Memory B cell (primary cell): Measurements from ENCODE around the gene NKD2.
"Not testable (repeated sequence)": the region's sequence is repeated elsewhere in the genome, so short reads cannot be mapped to it uniquely, and the experiment has no call there.

Source experiments
- ATAC-seq: fragments of 150-1000 bp; cut with Tn5 transposase; 2 replicates; pipeline ENCODE4 v1.10.0; 2021; ENCODE audit warnings: low read depth, mild to moderate bottlenecking, moderate library complexity
- DNase-seq, 2 donors: peaks; one replicate each; pipeline ENCODE4 v3.0.0; 2022; ENCODE audit warnings: low spot score in 2 of 2
- H3K27ac Mint-ChIP-seq: one replicate; pipeline ENCODE4 v1.8.0; 2022; ENCODE audit warnings: mild to moderate bottlenecking, moderate library complexity, mixed read lengths
- H3K27me3 Mint-ChIP-seq: one replicate; pipeline ENCODE4 v1.8.0; 2022; ENCODE audit warnings: mixed read lengths
- H3K36me3 Mint-ChIP-seq: one replicate; pipeline ENCODE4 v1.8.0; 2022; ENCODE audit warnings: mild to moderate bottlenecking, mixed read lengths
- H3K4me1 Mint-ChIP-seq: one replicate; pipeline ENCODE4 v1.8.0; 2022; ENCODE audit warnings: mixed read lengths
- H3K4me3 Mint-ChIP-seq: one replicate; pipeline ENCODE4 v1.8.0; 2022; ENCODE audit warnings: mild to moderate bottlenecking, moderate library complexity, mixed read lengths
- H3K9me3 Mint-ChIP-seq: one replicate; pipeline ENCODE4 v1.8.0; 2022; ENCODE audit warnings: mixed read lengths

The NKD2 gene

GRCh38 chr5:966941-967340 is 41.7 kb upstream of the NKD2 start:
- H3K27ac Mint-ChIP-seq: no peak overlapping the region
- H3K4me3 Mint-ChIP-seq: no peak overlapping the region
- H3K36me3 Mint-ChIP-seq: no peaks in the 10 kb centered on the region
- DNase-seq (no peak), ATAC-seq (no peak)
- H3K4me1 Mint-ChIP-seq: no peaks in the 10 kb centered on the region
- peaks cover 6% of the 10 kb centered on the region for H3K9me3 Mint-ChIP-seq
- peaks cover 31% of the 10 kb centered on the region for H3K27me3 Mint-ChIP-seq

GRCh38 chr5:968881-969280 is 39.7 kb upstream of the NKD2 start:
- peaks cover 36% of the 10 kb centered on the region for H3K27me3 Mint-ChIP-seq
- H3K4me3 Mint-ChIP-seq: no peak overlapping the region
- H3K4me1 Mint-ChIP-seq: no peaks in the 10 kb centered on the region
- peaks cover 6% of the 10 kb centered on the region for H3K9me3 Mint-ChIP-seq
- H3K36me3 Mint-ChIP-seq: no peaks in the 10 kb centered on the region
- ATAC-seq (no peak), DNase-seq (no peak)
- H3K27ac Mint-ChIP-seq: no peak overlapping the region

GRCh38 chr5:969408-969839 is 39.2 kb upstream of the NKD2 start:
- Mint-ChIP-seq H3K9me3 (peaks cover 6% of the 10 kb centered on the region), H3K27me3 (peaks cover 34% of the 10 kb centered on the region), H3K4me1 (no peaks in the 10 kb centered on the region), H3K36me3 (no peaks in the 10 kb centered on the region), H3K4me3 (no peak overlapping the region), H3K27ac (no peak overlapping the region)
- ATAC-seq: no peak
- no peak for DNase-seq

GRCh38 chr5:972575-972974 is 36.0 kb upstream of the NKD2 start:
- not testable (repeated sequence) for ATAC-seq, H3K36me3 Mint-ChIP-seq
- peaks cover 23% of the 10 kb centered on the region for H3K27me3 Mint-ChIP-seq

GRCh38 chr5:976849-977751 is 31.5 kb upstream of the NKD2 start:
- Mint-ChIP-seq H3K36me3 (no peaks in the 10 kb centered on the region), H3K4me1 (no peaks in the 10 kb centered on the region), H3K27ac (no peak overlapping the region), H3K27me3 (peaks cover 16% of the 10 kb centered on the region), H3K4me3 (no peak overlapping the region), H3K9me3 (no peaks in the 10 kb centered on the region)
- ATAC-seq (no peak), DNase-seq (no peak)

More at GRCh38 chr5:972575-972974, 36.0 kb upstream of the NKD2 start:
- H3K4me1 Mint-ChIP-seq, H3K27ac Mint-ChIP-seq, DNase-seq, H3K4me3 Mint-ChIP-seq, H3K9me3 Mint-ChIP-seq: not testable (repeated sequence)

- no peak overlapping the region for H3K27ac Mint-ChIP-seq
- DNase-seq (no peak), ATAC-seq (no peak)
- H3K4me3 Mint-ChIP-seq: no peak overlapping the region
- no peaks in the 10 kb centered on the region for H3K9me3 Mint-ChIP-seq
- peaks cover 16% of the 10 kb centered on the region for H3K27me3 Mint-ChIP-seq
- no peaks in the 10 kb centered on the region for H3K4me1 Mint-ChIP-seq
- no peaks in the 10 kb centered on the region for H3K36me3 Mint-ChIP-seq
Measured at GRCh38 chr5:978054-978453, 30.5 kb upstream of the NKD2 start.

- Mint-ChIP-seq H3K4me1 (peaks cover 4% of the 10 kb centered on the region), H3K9me3 (peaks cover 4% of the 10 kb centered on the region), H3K27ac (no peak overlapping the region), H3K27me3 (peaks cover 20% of the 10 kb centered on the region), H3K36me3 (peaks cover 4% of the 10 kb centered on the region), H3K4me3 (no peak overlapping the region)
- no peak for ATAC-seq
- no peak for DNase-seq
Measured at GRCh38 chr5:978693-979092, 29.9 kb upstream of the NKD2 start.

- Mint-ChIP-seq H3K4me1 (peaks cover 4% of the 10 kb centered on the region), H3K4me3 (no peak overlapping the region), H3K36me3 (peaks cover 5% of the 10 kb centered on the region), H3K9me3 (peaks cover 8% of the 10 kb centered on the region), H3K27me3 (peaks cover 24% of the 10 kb centered on the region), H3K27ac (no peak overlapping the region)
- no peak for DNase-seq
- ATAC-seq: no peak
Measured at GRCh38 chr5:979100-979817, 29.3 kb upstream of the NKD2 start.

- Mint-ChIP-seq H3K9me3 (peaks cover 14% of the 10 kb centered on the region), H3K27ac (no peak overlapping the region), H3K4me3 (no peak overlapping the region), H3K36me3 (peaks cover 9% of the 10 kb centered on the region), H3K4me1 (peaks cover 4% of the 10 kb centered on the region), H3K27me3 (peaks cover 28% of the 10 kb centered on the region)
- ATAC-seq: no peak
- no peak for DNase-seq
Measured at GRCh38 chr5:980001-980588, 28.5 kb upstream of the NKD2 start.

- DNase-seq (no peak), ATAC-seq (no peak)
- H3K4me3 Mint-ChIP-seq: no peak overlapping the region
- H3K36me3 Mint-ChIP-seq: peaks cover 9% of the 10 kb centered on the region
- peaks cover 4% of the 10 kb centered on the region for H3K4me1 Mint-ChIP-seq
- no peak overlapping the region for H3K27ac Mint-ChIP-seq
- H3K9me3 Mint-ChIP-seq: peaks cover 18% of the 10 kb centered on the region
- H3K27me3 Mint-ChIP-seq: peaks cover 32% of the 10 kb centered on the region
Measured at GRCh38 chr5:980966-981365, 27.6 kb upstream of the NKD2 start.

- H3K27ac Mint-ChIP-seq: no peak overlapping the region
- H3K4me3 Mint-ChIP-seq: no peak overlapping the region
- H3K9me3 Mint-ChIP-seq: peaks cover 19% of the 10 kb centered on the region
Measured at GRCh38 chr5:981456-981855, 27.1 kb upstream of the NKD2 start.

GRCh38 chr5:982377-983237 is 26.0 kb upstream of the NKD2 start:
- Mint-ChIP-seq H3K27me3 (peaks cover 32% of the 10 kb centered on the region), H3K4me3 (no peak overlapping the region)

More at GRCh38 chr5:981456-981855, 27.1 kb upstream of the NKD2 start:
- Mint-ChIP-seq H3K4me1 (peaks cover 4% of the 10 kb centered on the region), H3K27me3 (peaks cover 32% of the 10 kb centered on the region), H3K36me3 (peaks cover 9% of the 10 kb centered on the region)
- DNase-seq (no peak), ATAC-seq (no peak)

GRCh38 chr5:983238-983524 is 25.4 kb upstream of the NKD2 start:
- Mint-ChIP-seq H3K27ac (no peak overlapping the region), H3K36me3 (peaks cover 12% of the 10 kb centered on the region), H3K27me3 (peaks cover 35% of the 10 kb centered on the region), H3K4me1 (peaks cover 4% of the 10 kb centered on the region), H3K9me3 (peaks cover 22% of the 10 kb centered on the region), H3K4me3 (no peak overlapping the region)
- DNase-seq: no peak
- no peak for ATAC-seq

More at GRCh38 chr5:982377-983237, 26.0 kb upstream of the NKD2 start:
- Mint-ChIP-seq H3K9me3 (peaks cover 20% of the 10 kb centered on the region), H3K27ac (no peak overlapping the region), H3K4me1 (peaks cover 4% of the 10 kb centered on the region), H3K36me3 (peaks cover 9% of the 10 kb centered on the region)
- DNase-seq: no peak
- ATAC-seq: no peak
